ENCODE results near the gene AKAP6.

The AKAP6 gene

DNA sequence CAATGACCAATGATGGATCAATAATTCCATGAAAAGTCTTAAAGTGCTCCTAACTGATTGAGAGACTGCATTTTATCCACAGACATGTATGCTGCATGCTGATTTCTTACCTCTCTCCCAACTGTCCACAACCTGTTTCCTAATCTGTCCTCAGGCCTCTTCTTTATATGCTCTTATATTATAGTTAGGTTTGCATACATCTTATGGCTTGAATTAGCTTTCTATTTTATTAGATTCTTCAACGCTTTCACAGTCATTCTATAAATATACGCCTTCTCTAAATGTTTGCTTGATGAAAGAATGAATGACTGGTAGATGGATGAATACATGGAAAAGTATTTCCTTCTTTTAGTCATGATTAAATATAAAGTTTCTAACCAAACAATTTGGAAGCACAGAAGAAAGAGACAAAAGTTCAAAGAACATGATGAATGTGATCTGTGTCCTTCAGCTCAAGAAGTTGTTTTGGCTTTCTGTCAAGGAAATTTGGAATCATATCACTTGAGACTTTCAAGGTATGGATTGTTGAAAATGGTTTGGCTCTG lies 517.8 kb downstream of the AKAP6 start:
- in situ Hi-C loops (cut with HindIII; ENCODE audit: low sequenced_read_pairs): no loop called here

DNA sequence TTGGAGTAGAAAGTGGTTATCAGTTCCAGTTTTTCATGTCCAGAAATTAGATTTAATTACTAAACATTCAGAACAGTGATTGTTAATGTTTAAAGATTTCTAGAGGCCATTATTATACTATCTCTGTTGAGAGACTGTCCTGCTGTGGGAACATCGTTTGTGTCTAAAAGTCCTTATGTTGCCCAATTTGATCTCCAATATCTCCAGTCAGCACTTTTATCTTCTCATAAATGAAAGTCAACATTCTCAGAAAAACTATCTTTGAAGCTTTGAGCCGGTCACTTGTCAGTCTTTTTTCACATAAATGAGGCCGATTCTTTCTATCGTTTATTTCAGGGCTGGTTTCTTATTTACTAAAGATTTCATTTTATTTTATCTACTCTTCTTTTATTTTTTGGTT lies 518.8 kb downstream of the AKAP6 start:
- in situ Hi-C loops (cut with HindIII; ENCODE audit: low sequenced_read_pairs): no loop called here

DNA sequence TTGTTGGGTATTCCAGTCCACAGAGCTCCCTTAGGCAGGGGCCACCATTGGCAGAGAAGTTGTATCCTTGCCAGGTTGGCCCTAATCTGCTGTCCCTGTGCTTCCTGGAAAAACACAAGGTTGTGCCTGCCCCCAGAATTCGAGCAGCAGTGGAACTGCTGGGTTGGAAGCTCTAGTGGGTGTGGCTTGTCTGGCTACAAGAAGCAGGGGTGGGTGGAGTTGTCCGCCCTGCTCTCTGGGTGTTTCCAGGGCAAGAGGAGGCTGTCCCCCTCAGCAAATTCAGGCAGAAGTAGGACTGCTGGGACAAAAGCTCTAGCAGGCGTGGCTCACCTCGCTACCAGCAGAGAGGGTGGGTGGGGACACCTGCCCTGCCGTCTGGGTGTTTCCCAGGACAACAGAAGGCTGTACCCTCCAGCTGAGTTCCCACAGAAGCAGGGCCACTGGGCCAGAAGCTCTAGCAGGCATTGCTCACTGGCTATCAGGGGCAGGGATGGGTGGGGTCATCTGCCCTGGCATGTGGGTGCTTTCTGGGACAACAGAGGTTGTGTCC lies 536.8 kb downstream of the AKAP6 start:
- in situ Hi-C loops (cut with HindIII; ENCODE audit: low sequenced_read_pairs): no loop called here

DNA sequence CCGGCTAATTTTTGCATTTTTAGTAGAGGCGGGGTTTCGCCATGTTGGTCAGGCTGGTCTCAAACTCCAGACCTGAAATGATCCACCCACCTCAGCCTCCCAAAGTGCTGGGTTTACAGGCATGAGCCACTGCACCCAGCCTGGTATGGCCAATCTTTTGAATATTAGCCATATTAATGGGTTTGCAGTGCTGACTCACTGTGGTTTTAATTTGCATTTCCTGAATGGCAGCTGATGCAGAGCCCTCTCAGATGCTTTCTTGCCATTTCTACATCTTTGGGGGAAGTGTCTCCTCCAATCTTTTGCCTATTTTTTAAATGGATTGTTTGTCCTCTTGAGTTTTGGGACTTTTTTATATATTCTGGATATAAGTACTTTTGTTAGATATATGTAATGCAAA lies 554.1 kb downstream of the AKAP6 start:
- in situ Hi-C loops (cut with HindIII; ENCODE audit: low sequenced_read_pairs): no loop called here

Data from endothelial cell of hepatic sinusoid (primary cell).